Activated naive CD8-positive, alpha-beta T cell treated with anti-CD3 and anti-CD28 coated beads, Interleukin-2, amount 50 U/mL, for 16 hours (primary cell): ENCODE measurements around the gene SUPT3H.
"Not testable (repeated sequence)": the region's sequence is repeated elsewhere in the genome, so short reads cannot be mapped to it uniquely, and the experiment has no call there.

ENCODE experiments used
- DNase-seq: peaks from one replicate; pipeline ENCODE4 v3.0.0-alpha.2; 2020; ENCODE audit warnings: low read depth, low spot score

The SUPT3H gene

DNA sequence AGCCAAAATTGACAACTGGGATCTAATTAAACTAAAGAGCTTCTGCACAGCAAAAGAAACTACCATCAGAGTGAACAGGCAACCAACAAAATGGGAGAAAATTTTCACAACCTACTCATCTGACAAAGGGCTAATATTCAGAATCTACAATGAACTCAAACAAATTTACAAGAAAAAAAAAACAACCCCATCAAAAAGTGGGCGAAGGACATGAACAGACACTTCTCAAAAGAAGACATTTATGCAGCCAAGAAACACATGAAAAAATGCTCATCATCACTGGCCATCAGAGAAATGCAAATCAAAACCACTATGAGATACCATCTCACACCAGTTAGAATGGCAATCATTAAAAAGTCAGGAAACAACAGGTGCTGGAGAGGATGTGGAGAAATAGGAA, 310.3 kb downstream of the SUPT3H start:
- DNase-seq = not testable (repeated sequence)

DNA sequence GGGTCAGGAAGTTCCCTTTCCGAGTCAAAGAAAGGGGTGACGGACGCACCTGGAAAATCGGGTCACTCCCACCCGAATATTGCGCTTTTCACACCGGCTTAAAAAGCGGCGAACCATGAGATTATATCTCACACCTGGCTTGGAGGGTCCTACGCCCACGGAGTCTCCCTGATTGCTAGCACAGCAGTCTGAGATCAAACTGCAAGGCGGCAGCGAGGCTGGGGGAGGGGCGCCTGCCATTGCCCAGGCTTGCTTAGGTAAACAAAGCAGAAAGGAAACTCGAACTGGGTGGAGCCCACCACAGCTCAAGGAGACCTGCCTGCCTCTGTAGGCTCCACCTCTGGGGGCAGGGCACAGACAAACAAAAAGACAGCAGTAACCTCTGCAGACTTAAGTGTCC, 315.1 kb downstream of the SUPT3H start:
- DNase-seq = not testable (repeated sequence)

GRCh38 chr6:45057711-45058110, 320.0 kb downstream of the SUPT3H start:
- DNase-seq = no peak

DNA sequence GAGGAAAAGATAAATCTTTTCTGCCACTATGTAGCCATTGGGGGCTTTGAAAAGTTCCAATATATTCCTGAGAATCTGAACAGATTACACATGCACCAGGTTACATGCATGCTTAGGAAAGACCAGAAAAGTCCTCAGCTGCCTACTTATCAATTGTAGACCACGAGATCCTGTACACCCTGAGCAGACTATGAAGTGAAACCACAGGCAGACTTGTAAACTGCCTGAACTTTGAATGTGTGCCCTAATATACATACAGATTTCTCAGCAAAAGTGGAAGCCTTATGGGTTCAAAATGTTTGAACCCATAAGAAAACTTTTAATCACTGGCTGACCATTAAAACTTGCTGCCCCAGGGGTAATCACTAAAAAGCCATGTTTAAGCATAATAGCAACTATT, 323.1 kb downstream of the SUPT3H start:
- DNase-seq = no peak

DNA sequence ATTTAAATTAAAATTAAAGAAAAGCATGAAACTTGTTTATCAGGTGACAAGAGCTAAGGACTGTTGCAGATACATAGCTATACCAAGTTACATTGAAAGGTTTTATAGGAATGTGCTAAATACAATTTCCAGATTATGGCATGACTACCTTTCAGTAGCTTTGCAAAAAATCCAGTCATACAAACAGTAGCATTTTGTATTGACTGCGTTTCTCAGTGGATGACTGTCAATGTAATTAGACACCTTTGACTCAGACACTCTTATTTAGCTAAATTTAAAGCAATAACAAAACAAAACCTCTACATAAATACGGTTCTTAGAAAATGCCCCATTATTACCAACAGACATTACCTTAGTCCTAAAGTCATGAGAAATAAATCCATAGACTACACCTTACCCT, 325.4 kb downstream of the SUPT3H start:
- no peak for DNase-seq

- no peak for DNase-seq
Measured at GRCh38 chr6:45049188-45049843, 328.4 kb downstream of the SUPT3H start.

GRCh38 chr6:45047573-45047972, 330.2 kb downstream of the SUPT3H start:
- no peak for DNase-seq

- no peak for DNase-seq
Measured at GRCh38 chr6:45045253-45045601, 332.5 kb downstream of the SUPT3H start.

DNA sequence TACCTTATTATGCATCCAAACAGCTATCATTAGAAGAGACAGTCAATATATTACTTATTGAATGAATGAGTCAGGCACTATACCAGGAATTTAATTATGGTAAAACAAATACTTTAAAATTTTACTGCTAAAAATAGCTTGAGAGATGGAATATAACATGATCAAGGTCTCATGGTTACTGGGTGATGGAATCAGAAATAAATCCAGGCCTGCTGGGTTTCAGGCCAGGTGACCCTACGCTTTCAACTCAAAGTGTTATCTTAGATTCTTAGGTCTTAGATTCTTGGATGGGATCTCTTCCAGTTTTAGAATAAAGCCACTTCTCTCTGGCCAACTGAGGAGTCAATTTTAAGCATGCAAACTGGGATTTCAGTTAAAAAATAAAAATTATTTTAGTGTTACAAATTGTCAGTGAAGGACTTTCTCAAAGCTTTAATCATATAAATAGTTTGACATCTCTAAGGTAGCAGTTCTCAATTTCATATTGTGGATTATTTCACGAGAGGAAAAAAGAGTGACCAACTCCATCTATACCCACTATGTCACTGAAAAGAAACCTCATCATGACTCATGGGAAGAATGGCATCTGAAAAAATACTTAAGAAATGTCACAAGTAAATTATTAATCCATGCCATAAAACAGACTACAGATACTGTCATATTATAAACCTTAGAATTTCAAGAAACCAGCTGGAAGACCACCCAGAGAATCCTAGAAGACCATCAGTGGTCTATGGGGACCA, 333.1 kb downstream of the SUPT3H start:
- DNase-seq = no peak

GRCh38 chr6:45044086-45044485, 333.6 kb downstream of the SUPT3H start:
- DNase-seq = no peak

GRCh38 chr6:45042673-45043072, 335.1 kb downstream of the SUPT3H start:
- not testable (repeated sequence) for DNase-seq

GRCh38 chr6:45038226-45038625, 339.5 kb downstream of the SUPT3H start:
- DNase-seq = no peak

DNA sequence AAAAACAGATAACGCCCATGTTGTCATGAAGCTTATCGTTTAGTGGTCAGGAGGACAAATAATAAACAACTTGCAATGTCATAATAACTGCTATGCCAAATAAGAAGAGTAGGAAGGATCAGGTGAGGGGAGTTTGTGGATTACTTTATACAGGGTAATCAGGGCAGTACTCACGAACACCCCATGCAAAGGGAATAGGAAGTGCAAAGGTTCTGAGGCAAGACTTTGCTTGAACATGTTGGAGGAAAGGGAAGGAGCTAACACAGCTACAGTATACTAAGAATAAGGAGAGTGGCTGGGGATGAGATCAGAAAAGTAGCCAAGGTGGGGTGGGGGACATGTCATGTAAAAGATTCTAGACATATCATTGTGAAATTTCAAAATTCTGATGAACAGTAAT, 341.6 kb downstream of the SUPT3H start:
- no peak for DNase-seq

GRCh38 chr6:45032426-45032825, 345.3 kb downstream of the SUPT3H start:
- no peak for DNase-seq

- DNase-seq = no peak
Measured at GRCh38 chr6:45031601-45032000, 346.1 kb downstream of the SUPT3H start.

GRCh38 chr6:45027126-45027525, 350.6 kb downstream of the SUPT3H start:
- no peak for DNase-seq

DNA sequence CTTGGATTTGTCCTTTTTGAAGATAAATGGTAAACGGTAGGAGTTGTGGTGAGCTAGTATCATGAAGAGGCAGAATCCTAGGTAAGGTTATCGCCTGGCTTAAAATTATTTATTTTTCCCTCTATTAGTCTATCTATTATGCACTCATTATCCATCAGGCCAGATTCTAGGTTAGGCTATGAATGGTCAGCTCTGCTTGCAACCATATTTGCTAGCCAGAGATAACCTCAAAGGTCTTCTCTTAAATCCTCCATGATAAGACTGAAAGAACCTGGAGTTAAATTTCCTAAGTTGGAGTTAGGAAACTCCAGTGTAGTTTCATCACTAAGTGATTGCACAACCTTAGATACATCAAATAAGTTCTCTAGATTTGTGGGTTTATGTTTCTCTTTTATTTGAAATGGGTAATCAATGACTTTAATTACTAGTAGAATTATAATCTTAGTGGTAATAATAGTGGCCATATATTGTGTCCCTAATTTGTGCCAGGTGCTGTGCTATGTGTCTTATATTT, 351.7 kb downstream of the SUPT3H start:
- DNase-seq = no peak

- no peak for DNase-seq
Measured at GRCh38 chr6:45024610-45025009, 353.1 kb downstream of the SUPT3H start.

- no peak for DNase-seq
Measured at GRCh38 chr6:45021676-45022075, 356.1 kb downstream of the SUPT3H start.

GRCh38 chr6:45012687-45013086, 365.0 kb downstream of the SUPT3H start:
- no peak for DNase-seq

- no peak for DNase-seq
Measured at GRCh38 chr6:45009576-45009975, 368.2 kb downstream of the SUPT3H start.

- no peak for DNase-seq
Measured at GRCh38 chr6:45006893-45007292, 370.8 kb downstream of the SUPT3H start.

GRCh38 chr6:45003961-45004360, 373.8 kb downstream of the SUPT3H start:
- no peak for DNase-seq
